Tibial artery (tissue), 4 donors: Measurements from ENCODE around the gene INPP5A.
A peak's percentile ranks its signal among the peaks of the same experiment; 100 is the strongest.

ENCODE experiments used
- DNase-seq, 2 donors: peaks; one replicate each; pipeline ENCODE4 v3.0.0-alpha.2; 2019
- H3K27ac ChIP-seq, 2 donors: fragments of 200-600 bp; sonication (generic) in 1 of 2; 1 replicate in 1 of 2; 2 replicates in 1 of 2; pipeline ENCODE4 v1.5.1; 2018 to 2019; ENCODE audit warnings: mild to moderate bottlenecking in 1 of 2
- H3K27me3 ChIP-seq, 2 donors: fragments of 200-600 bp; sonication (generic) in 1 of 2; one replicate each; pipeline versions ENCODE4 v1.5.1 to v1.6.0; 2016 to 2019
- H3K36me3 ChIP-seq, 3 donors: fragments of 200-600 bp; sonication (generic) in 2 of 3; one replicate each; pipeline ENCODE4 v1.5.1; 2016 to 2019; ENCODE audit warnings: mild to moderate bottlenecking in 2 of 3
- H3K4me1 ChIP-seq, 4 donors: fragments of 200-600 bp; sonication (generic) in 2 of 4; 1 replicate in 3 of 4; 2 replicates in 1 of 4; pipeline ENCODE4 v1.5.1; 2016 to 2019
- H3K4me3 ChIP-seq, 2 donors: fragments of 200-600 bp; sonication (generic) in 1 of 2; 1 replicate in 1 of 2; 2 replicates in 1 of 2; pipeline ENCODE4 v1.5.1; 2018 to 2019; ENCODE audit warnings: mild to moderate bottlenecking in 2 of 2
- H3K9me3 ChIP-seq, 3 donors: fragments of 200-600 bp; sonication (generic) in 1 of 3; one replicate each; pipeline ENCODE4 v1.5.1; 2016 to 2019
- intact Hi-C: fragments of 100-400 bp; cut with DNase I; formaldehyde crosslinking; loops from one replicate; pipeline ENCODE4 v1.15.0; 2023; ENCODE audit warnings: low total_unique reads
- TF ChIP-seq, protein P1 (sequence below), 2 experiments: fragments of 200-600 bp in 1 of 2; fragments of 450-650 bp in 1 of 2; IDR thresholded peaks; one replicate each; pipeline ENCODE4 v1.5.1; 2017 to 2019; ENCODE audit warnings: antibody characterized with exemption in 2 of 2, mild to moderate bottlenecking in 1 of 2, moderate library complexity in 1 of 2

Gene INPP5A

DNA sequence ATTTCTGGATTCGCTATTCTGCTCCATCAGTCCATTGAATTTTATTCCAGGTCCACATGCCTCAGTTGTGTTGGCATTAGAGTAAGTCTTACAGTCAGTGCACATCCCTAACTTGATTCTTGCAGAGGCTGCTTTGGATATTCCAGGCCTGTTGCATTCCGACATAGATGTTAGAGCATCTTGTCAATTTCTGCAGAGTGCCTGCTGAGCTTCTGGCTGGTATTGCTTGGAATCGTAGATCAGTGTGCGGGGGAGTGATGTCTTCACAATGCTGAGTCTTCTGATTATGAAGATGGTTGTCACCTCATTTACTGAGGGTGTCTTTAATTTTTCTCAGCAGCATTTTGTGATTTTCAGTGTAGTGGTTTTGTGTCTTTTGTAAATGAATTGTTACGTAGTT lies 45.2 kb downstream of the INPP5A start:
- Histone ChIP-seq H3K4me1 (peaks cover 0 to 84% (median 48%) of the 10 kb centered on the region in 4 donors), H3K27ac (peak overlapping the region; percentile 52 to 54), H3K27me3 (no peaks in the 10 kb centered on the region), H3K4me3 (no peak overlapping the region), H3K36me3 (no peaks in the 10 kb centered on the region), H3K9me3 (no peaks in the 10 kb centered on the region)
- DNase-seq: no peak
- TF ChIP-seq, protein P1, sequence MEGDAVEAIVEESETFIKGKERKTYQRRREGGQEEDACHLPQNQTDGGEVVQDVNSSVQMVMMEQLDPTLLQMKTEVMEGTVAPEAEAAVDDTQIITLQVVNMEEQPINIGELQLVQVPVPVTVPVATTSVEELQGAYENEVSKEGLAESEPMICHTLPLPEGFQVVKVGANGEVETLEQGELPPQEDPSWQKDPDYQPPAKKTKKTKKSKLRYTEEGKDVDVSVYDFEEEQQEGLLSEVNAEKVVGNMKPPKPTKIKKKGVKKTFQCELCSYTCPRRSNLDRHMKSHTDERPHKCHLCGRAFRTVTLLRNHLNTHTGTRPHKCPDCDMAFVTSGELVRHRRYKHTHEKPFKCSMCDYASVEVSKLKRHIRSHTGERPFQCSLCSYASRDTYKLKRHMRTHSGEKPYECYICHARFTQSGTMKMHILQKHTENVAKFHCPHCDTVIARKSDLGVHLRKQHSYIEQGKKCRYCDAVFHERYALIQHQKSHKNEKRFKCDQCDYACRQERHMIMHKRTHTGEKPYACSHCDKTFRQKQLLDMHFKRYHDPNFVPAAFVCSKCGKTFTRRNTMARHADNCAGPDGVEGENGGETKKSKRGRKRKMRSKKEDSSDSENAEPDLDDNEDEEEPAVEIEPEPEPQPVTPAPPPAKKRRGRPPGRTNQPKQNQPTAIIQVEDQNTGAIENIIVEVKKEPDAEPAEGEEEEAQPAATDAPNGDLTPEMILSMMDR (IDR thresholded peaks at IDR 0.05): no peak
- intact Hi-C loops: no loop called here

DNA sequence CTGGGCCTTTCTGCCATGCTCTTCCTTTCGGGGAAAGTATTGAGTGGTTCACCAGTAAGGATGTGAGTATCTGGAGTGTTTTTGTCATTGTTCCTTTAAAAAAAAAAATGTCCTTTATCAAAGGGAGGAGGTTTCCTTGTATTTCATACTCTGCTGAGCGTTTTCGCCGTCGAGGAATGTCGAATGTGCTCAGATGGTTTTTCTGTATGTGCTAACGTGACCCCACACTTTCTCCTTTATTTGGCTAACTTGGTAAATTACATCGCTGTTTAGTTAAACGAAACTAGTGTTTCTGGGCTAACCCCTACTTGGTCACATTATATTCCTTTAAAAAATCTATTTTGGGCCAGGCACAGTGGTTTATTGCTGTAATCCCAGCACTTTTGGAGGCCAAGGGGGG lies 45.9 kb downstream of the INPP5A start:
- DNase-seq: no peak
- no peaks in the 10 kb centered on the region for H3K27me3 ChIP-seq
- H3K36me3 ChIP-seq: no peaks in the 10 kb centered on the region
- no peak overlapping the region for H3K4me3 ChIP-seq
- H3K4me1 ChIP-seq: peaks cover 0 to 84% (median 47%) of the 10 kb centered on the region in 4 donors
- H3K27ac ChIP-seq: peak overlapping the region; percentile 52 to 54
- intact Hi-C loops: no loop called here
- no peaks in the 10 kb centered on the region for H3K9me3 ChIP-seq
- TF ChIP-seq, protein P1 (IDR thresholded peaks at IDR 0.05): no peak

DNA sequence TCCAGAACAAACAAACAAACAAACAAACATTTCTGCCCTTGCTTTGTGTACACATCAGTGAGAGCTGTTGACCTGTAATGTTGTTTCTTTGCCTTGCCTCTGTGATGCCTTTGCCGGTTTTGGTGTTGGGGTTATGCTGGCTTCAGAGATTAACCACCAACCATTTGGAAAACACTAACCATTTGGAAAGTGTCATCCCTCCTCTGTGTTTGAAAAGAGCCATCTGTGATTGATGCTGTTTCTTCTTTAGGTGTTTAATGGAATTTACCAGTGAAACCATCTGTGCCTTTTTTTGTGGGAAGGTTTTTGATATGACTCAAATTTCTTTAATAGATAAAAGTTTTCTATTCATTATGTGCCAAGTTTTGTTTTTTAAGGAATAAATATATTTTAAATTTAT lies 46.5 kb downstream of the INPP5A start:
- DNase-seq: no peak
- no peak overlapping the region for H3K4me3 ChIP-seq
- H3K27me3 ChIP-seq: no peaks in the 10 kb centered on the region
- no peaks in the 10 kb centered on the region for H3K9me3 ChIP-seq
- intact Hi-C loops: no loop called here
- peak overlapping the region; percentile 52 to 54 for H3K27ac ChIP-seq
- no peaks in the 10 kb centered on the region for H3K36me3 ChIP-seq
- TF ChIP-seq, protein P1 (IDR thresholded peaks at IDR 0.05): no peak
- H3K4me1 ChIP-seq: peaks cover 3 to 84% (median 47%) of the 10 kb centered on the region in 4 donors

DNA sequence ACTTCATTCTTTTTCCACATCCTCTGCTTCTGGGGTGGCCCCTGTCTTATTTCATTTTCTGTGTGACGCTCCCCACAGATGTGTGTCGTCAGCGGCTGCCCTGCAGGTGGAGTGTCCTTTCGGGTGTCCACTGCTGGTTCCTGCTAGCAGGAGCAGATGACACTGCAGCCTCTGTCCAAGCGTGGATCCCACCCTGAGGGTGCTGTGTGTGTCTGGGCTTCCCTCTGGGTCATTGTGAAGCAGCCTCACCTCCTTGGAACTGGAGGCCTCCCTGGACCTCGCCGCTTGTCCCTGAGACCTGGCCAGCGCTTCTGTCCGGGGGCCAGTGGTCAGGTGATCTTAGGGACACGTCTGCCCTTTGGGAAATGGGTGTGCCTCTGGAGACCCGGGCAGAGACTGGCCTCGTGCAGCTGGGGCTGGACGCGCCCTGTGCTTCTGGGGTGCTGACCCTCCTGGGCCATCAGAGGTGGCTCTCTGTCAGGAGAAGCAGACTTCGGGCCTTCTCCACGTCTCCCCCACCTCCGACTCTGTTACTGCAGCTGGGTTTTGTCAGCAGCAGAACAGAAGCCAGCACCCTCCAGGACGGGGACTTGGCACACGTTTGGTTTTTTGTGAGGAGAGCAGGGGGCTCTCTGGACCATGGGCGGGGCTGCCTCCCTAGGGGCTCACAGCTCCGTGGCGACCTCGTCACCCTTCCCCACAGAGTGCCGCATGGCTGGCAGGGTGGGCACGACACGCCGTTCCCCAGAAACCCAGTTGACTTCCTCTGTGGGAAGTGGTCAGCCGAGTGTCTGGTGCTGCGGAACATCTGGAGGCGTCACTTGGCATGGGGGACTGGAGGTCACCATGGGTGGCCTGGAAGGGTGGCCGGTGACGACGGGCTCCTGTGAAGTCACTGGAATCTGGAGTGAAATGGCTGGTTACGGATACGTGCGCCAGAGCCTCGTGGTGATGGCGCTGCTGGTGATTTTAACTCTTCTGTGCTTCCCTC lies 48.4 kb downstream of the INPP5A start:
- H3K9me3 ChIP-seq: no peaks in the 10 kb centered on the region
- TF ChIP-seq, protein P1 (IDR thresholded peaks at IDR 0.05): no peak
- peak overlapping the region; percentile 67 to 78 for H3K27ac ChIP-seq
- H3K27me3 ChIP-seq: no peaks in the 10 kb centered on the region
- no peaks in the 10 kb centered on the region for H3K36me3 ChIP-seq
- intact Hi-C loops: no loop called here
- DNase-seq: peak in 1 of 2 donors; percentile 82
- peak overlapping the region in 1 of 2 donors; percentile 16 for H3K4me3 ChIP-seq
- H3K4me1 ChIP-seq: peaks cover 7 to 84% (median 55%) of the 10 kb centered on the region in 4 donors

DNA sequence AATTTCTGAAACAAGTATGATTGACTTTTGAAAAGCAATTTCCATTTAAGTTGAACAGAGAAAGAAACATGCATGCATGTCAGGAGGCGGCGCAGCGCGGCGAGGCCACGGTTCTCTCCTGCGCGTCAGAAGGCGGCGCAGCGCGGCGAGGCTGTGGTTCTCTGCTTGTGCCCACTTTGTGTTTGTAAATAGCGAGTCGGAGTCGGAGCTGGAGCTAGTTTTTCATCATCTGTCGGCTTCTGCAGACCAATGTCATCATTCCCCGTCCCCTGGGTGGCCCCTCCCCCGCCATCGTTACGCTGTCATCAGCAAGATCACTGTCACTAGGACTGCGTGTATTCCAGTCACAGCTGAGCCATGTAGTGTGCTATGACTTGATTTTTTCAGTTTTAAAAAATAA lies 49.2 kb downstream of the INPP5A start:
- no peaks in the 10 kb centered on the region for H3K9me3 ChIP-seq
- TF ChIP-seq, protein P1 (IDR thresholded peaks at IDR 0.05): no peak
- H3K27me3 ChIP-seq: no peaks in the 10 kb centered on the region
- no peak for DNase-seq
- intact Hi-C loops: no loop called here
- H3K4me3 ChIP-seq: no peak overlapping the region
- no peaks in the 10 kb centered on the region for H3K36me3 ChIP-seq
- peak overlapping the region; percentile 67 to 78 for H3K27ac ChIP-seq
- H3K4me1 ChIP-seq: peaks cover 7 to 91% (median 60%) of the 10 kb centered on the region in 4 donors
